Esophagus muscularis mucosa (tissue), 4 donors: Measurements from ENCODE around the gene NFIB. TPM values are rescaled to one million over a fixed set of nuclear protein-coding genes. Genes with fewer than 3 reads are reported as not detected.

Experiments used
- DNase-seq: peaks from one replicate; pipeline ENCODE4 v3.0.0-alpha.2; 2017; ENCODE audit errors: extremely low spot score
- H3K27ac ChIP-seq, 4 donors: fragments of 200-600 bp; sonication (generic); replicated peaks in 1 of 4; 1 replicate in 3 of 4; 2 replicates in 1 of 4; pipeline ENCODE4 v1.5.1; 2016 to 2019; ENCODE audit warnings: mild to moderate bottlenecking in 1 of 4
- H3K27me3 ChIP-seq, 4 donors: fragments of 200-600 bp; sonication (generic); one replicate each; pipeline versions ENCODE4 v1.5.1 to v1.6.0; 2016 to 2019
- H3K36me3 ChIP-seq, 4 donors: fragments of 200-600 bp; sonication (generic); one replicate each; pipeline ENCODE4 v1.5.1; 2016 to 2019
- H3K4me1 ChIP-seq, 4 donors: fragments of 200-600 bp; sonication (generic); one replicate each; pipeline ENCODE4 v1.5.1; 2016 to 2019
- H3K4me3 ChIP-seq, 4 donors: fragments of 200-600 bp; sonication (generic); 1 replicate in 2 of 4; 2 replicates in 2 of 4; pipeline ENCODE4 v1.5.1; 2016 to 2019; ENCODE audit warnings: mild to moderate bottlenecking in 4 of 4, moderate library complexity in 1 of 4
- H3K9me3 ChIP-seq, 4 donors: fragments of 200-600 bp; sonication (generic); 1 replicate in 3 of 4; 2 replicates in 1 of 4; pipeline ENCODE4 v1.5.1; 2016 to 2019
- CTCF ChIP-seq, 3 experiments: fragments of 200-600 bp in 2 of 3; fragments of 450-650 bp in 1 of 3; sonication (generic) in 2 of 3; IDR thresholded peaks; one replicate each; pipeline ENCODE4 v1.5.1; 2017 to 2019; ENCODE audit warnings: antibody characterized with exemption in 3 of 3, mild to moderate bottlenecking in 2 of 3, moderate library complexity in 1 of 3
- EP300 ChIP-seq: sonication (generic); formaldehyde crosslinking; IDR thresholded peaks from one replicate; pipeline ENCODE4 v1.6.1; 2017; ENCODE audit warnings: antibody characterized with exemption
- POLR2A ChIP-seq: fragments of 450-650 bp; IDR thresholded peaks from one replicate; pipeline ENCODE4 v1.6.1; 2017; ENCODE audit warnings: antibody characterized with exemption, moderate library complexity, mild to moderate bottlenecking, low read depth
- POLR2AphosphoS5 ChIP-seq, 2 donors: sonication (generic); formaldehyde crosslinking; IDR thresholded peaks; one replicate each; pipeline ENCODE4 v1.6.1; 2017; ENCODE audit warnings: antibody characterized with exemption in 2 of 2
- WGBS: methylation state at CpG from one replicate; pipeline ENCODE4 v1.1.5; 2018; 5-methylcytosine and 5-hydroxymethylcytosine counted together
- intact Hi-C: fragments of 100-400 bp; cut with DNase I; formaldehyde crosslinking; loops from one replicate; pipeline ENCODE4 v1.15.1; 2023
- total RNA-seq, 4 donors: library from RNA; depleted of rRNA; stranded (reverse); fragments of >200 nt; gene quantifications; one replicate each; pipeline versions ENCODE4 v1.1.0 to v1.2.1, GENCODE V29; 2016

The NFIB gene
- total RNA-seq, 4 donors from 2014 or later: 38.1 to 64.4 (median 55.8) TPM

GRCh38 chr9:14192556-14192955 is 121.4 kb downstream of the NFIB start:
- intact Hi-C loops: no loop called here
- TF ChIP-seq POLR2AphosphoS5 (IDR thresholded peaks at IDR 0.05) (no peak), POLR2A (no peak), CTCF (IDR thresholded peaks at IDR 0.05) (no peak), EP300 (no peak)
- Histone ChIP-seq H3K9me3 (no peaks in the 10 kb centered on the region), H3K27me3 (no peaks in the 10 kb centered on the region), H3K36me3 (no peaks in the 10 kb centered on the region), H3K4me1 (peaks cover 32 to 50% (median 41%) of the 10 kb centered on the region in 4 donors), H3K4me3 (no peak overlapping the region), H3K27ac (no peak overlapping the region)
- no peak for DNase-seq
- 94% methylated on average over 1 of the region's 1 CpG for WGBS

GRCh38 chr9:14191512-14191911 is 122.4 kb downstream of the NFIB start:
- intact Hi-C loops: no loop called here
- H3K4me3 ChIP-seq: no peak overlapping the region
- H3K9me3 ChIP-seq: no peaks in the 10 kb centered on the region
- H3K27ac ChIP-seq: no peak overlapping the region
- 96% methylated on average over 1 of the region's 1 CpG for WGBS
- no peaks in the 10 kb centered on the region for H3K36me3 ChIP-seq
- no peak for DNase-seq
- peaks cover 30 to 47% (median 34%) of the 10 kb centered on the region in 4 donors for H3K4me1 ChIP-seq
- TF ChIP-seq POLR2A (no peak), POLR2AphosphoS5 (IDR thresholded peaks at IDR 0.05) (no peak), EP300 (no peak), CTCF (IDR thresholded peaks at IDR 0.05) (no peak)
- H3K27me3 ChIP-seq: no peaks in the 10 kb centered on the region

GRCh38 chr9:14190240-14190639 is 123.7 kb downstream of the NFIB start:
- Histone ChIP-seq H3K27me3 (no peaks in the 10 kb centered on the region), H3K27ac (no peak overlapping the region), H3K36me3 (no peaks in the 10 kb centered on the region), H3K9me3 (no peaks in the 10 kb centered on the region), H3K4me1 (peaks cover 31 to 48% (median 39%) of the 10 kb centered on the region in 4 donors), H3K4me3 (no peak overlapping the region)
- intact Hi-C loops: no loop called here
- 81% methylated on average over 1 of the region's 1 CpG for WGBS
- DNase-seq: no peak
- no peak for TF ChIP-seq CTCF (IDR thresholded peaks at IDR 0.05)
- TF ChIP-seq POLR2AphosphoS5 (IDR thresholded peaks at IDR 0.05): no peak
- no peak for TF ChIP-seq EP300
- TF ChIP-seq POLR2A: no peak

GRCh38 chr9:14189578-14189977 is 124.4 kb downstream of the NFIB start:
- intact Hi-C loops: no loop called here
- TF ChIP-seq POLR2AphosphoS5 (IDR thresholded peaks at IDR 0.05) (no peak), POLR2A (no peak), CTCF (IDR thresholded peaks at IDR 0.05) (no peak), EP300 (no peak)
- Histone ChIP-seq H3K27me3 (no peaks in the 10 kb centered on the region), H3K27ac (no peak overlapping the region), H3K4me3 (no peak overlapping the region), H3K4me1 (peaks cover 28 to 48% (median 35%) of the 10 kb centered on the region in 4 donors), H3K9me3 (no peaks in the 10 kb centered on the region), H3K36me3 (no peaks in the 10 kb centered on the region)
- WGBS: 89% methylated on average over 1 of the region's 1 CpG
- no peak for DNase-seq

GRCh38 chr9:14189146-14189545 is 124.8 kb downstream of the NFIB start:
- 93% methylated on average over 4 of the region's 4 CpGs for WGBS
- peaks cover 26 to 46% (median 32%) of the 10 kb centered on the region in 4 donors for H3K4me1 ChIP-seq
- no peaks in the 10 kb centered on the region for H3K27me3 ChIP-seq

More at GRCh38 chr9:14189146-14189545, 124.8 kb downstream of the NFIB start:
- Histone ChIP-seq H3K9me3 (no peaks in the 10 kb centered on the region), H3K27ac (no peak overlapping the region), H3K4me3 (no peak overlapping the region), H3K36me3 (no peaks in the 10 kb centered on the region)
- TF ChIP-seq POLR2A (no peak), EP300 (no peak), POLR2AphosphoS5 (IDR thresholded peaks at IDR 0.05) (no peak), CTCF (IDR thresholded peaks at IDR 0.05) (no peak)
- intact Hi-C loops: no loop called here
- no peak for DNase-seq
